ENCODE results near the gene GLIS1.

GLIS1 gene

DNA sequence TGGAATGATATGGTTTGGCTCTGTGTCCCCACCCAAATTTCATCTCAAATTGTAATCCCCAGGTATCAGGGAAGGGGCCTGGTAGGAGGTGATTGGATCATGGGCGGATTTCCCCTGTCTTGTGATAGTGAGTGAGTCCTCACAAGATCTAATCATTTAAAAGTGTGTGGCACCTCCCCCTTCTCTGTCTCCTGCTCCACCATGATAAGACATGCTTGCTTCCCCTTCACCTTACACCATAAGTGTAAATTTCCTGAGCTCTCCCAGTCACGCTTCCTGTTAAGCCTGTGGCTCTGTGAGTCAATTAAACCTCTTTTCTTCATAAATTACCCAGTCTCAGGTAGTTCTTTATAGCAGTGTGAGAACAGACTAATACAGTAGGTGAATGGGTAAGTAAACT lies 170.4 kb downstream of the GLIS1 start:
- POLR2A ChIA-PET, result no interaction called here
- H3K4me3 ChIP-seq (ENCODE audit: low read depth, low read length), result no peak overlapping the region
- TF ChIP-seq, protein P1, sequence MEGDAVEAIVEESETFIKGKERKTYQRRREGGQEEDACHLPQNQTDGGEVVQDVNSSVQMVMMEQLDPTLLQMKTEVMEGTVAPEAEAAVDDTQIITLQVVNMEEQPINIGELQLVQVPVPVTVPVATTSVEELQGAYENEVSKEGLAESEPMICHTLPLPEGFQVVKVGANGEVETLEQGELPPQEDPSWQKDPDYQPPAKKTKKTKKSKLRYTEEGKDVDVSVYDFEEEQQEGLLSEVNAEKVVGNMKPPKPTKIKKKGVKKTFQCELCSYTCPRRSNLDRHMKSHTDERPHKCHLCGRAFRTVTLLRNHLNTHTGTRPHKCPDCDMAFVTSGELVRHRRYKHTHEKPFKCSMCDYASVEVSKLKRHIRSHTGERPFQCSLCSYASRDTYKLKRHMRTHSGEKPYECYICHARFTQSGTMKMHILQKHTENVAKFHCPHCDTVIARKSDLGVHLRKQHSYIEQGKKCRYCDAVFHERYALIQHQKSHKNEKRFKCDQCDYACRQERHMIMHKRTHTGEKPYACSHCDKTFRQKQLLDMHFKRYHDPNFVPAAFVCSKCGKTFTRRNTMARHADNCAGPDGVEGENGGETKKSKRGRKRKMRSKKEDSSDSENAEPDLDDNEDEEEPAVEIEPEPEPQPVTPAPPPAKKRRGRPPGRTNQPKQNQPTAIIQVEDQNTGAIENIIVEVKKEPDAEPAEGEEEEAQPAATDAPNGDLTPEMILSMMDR (IDR thresholded peaks at IDR 0.05; ENCODE audit: insufficient read depth, low read length, missing control alignments), result no peak
- DNase-seq (ENCODE audit: low read depth, low spot score), result no peak
- CTCF ChIA-PET, result interaction anchor here (1.0 kb wide), 1 partner anchor 84 kb away, joined by 3 read pairs; no protein-coding TSS in a partner anchor

DNA sequence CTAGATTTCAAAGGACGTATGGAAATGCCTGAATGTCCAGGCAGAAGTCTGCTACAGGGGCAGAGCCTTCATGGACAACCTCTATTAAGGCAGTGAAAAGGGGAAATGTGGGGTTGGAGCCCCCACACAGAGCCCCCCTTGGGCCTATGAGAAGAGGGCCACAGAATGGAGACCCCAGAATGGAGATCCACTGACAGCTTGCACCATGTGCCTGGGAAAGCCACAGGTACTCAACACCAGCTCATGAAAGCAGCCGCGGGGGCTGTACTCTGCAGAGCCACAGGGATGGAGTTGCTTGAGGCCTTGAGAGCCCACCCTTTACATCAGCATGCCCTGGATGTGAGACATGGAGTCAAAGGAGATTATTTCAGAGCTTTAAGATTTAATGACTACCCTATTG lies 171.1 kb downstream of the GLIS1 start:
- DNase-seq (ENCODE audit: low read depth, low spot score), result no peak
- no peak overlapping the region for H3K4me3 ChIP-seq (ENCODE audit: low read depth, low read length)
- ChIA-PET CTCF (no interaction called here), POLR2A (no interaction called here)
- TF ChIP-seq, protein P1 (IDR thresholded peaks at IDR 0.05; ENCODE audit: insufficient read depth, low read length, missing control alignments), result no peak

DNA sequence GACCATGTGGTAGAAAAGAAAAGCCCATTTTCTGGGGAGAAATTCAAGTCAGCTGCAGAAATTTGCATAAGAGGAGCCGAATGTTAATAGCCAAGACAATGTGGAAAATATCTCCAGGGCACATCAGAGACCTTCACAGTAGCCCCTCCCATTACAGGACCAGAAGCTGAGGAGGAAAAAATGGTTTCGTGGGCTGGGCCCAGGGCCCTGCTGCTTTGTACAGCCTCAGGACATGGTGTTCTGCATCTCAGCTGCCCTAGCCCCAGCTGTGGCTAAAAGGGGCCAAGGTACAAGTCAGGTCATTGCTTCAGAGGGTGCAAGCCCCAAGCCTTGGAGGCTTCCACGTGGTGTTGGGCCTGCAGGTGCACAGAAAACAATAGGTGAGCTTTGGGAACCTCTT lies 171.5 kb downstream of the GLIS1 start:
- DNase-seq (ENCODE audit: low read depth, low spot score), result no peak
- ChIA-PET POLR2A (no interaction called here), CTCF (no interaction called here)
- no peak overlapping the region for H3K4me3 ChIP-seq (ENCODE audit: low read depth, low read length)
- TF ChIP-seq, protein P1 (IDR thresholded peaks at IDR 0.05; ENCODE audit: insufficient read depth, low read length, missing control alignments), result no peak

DNA sequence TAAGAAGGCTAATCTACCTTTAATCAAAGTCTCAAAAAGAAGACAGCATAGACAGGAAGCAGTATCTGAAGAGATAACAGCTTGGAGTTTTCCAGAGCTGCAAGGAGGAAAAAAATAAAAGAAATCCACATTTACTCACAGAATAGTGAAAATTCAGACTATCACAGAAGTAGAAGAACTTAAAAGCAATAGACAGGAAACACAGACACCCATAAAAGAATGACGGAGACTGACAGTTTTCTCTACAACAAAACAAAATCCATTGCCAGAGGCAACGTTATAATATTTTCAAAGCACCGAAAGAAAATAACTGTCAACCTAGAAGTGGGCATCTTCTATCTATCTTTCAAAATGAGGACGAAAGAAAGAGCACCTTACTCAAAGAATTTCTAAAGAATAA lies 175.4 kb downstream of the GLIS1 start:
- ChIA-PET CTCF (interaction anchor here (1.4 kb wide), 1 partner anchor 9 kb away, joined by 5 read pairs; no protein-coding TSS in a partner anchor), POLR2A (no interaction called here)
- no peak for DNase-seq (ENCODE audit: low read depth, low spot score)
- no peak overlapping the region for H3K4me3 ChIP-seq (ENCODE audit: low read depth, low read length)
- TF ChIP-seq, protein P1 (IDR thresholded peaks at IDR 0.05; ENCODE audit: insufficient read depth, low read length, missing control alignments), result no peak

DNA sequence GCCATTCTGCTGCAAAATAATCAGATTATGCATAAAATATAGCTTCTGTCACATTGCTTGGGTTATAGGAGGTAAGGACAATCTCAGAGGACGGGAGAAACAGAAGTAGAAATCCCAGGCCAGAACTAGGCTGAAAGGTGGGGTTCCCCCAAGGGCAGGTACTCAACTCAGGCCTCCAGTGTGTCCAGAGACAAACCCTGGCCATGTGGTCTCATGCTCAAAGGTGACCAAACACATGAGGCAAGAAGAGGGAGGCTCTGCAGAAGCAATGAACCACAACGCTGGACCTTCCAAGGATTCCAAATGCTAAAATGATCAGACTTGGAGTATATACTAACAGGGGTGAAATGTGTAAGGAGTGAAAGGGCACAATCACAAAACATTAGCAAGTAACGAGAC lies 176.0 kb downstream of the GLIS1 start:
- TF ChIP-seq, protein P1 (IDR thresholded peaks at IDR 0.05; ENCODE audit: insufficient read depth, low read length, missing control alignments), result no peak
- POLR2A ChIA-PET, result no interaction called here
- no peak overlapping the region for H3K4me3 ChIP-seq (ENCODE audit: low read depth, low read length)
- no peak for DNase-seq (ENCODE audit: low read depth, low spot score)
- CTCF ChIA-PET, result interaction anchor here (1.4 kb wide), 1 partner anchor 9 kb away, joined by 5 read pairs; no protein-coding TSS in a partner anchor

DNA sequence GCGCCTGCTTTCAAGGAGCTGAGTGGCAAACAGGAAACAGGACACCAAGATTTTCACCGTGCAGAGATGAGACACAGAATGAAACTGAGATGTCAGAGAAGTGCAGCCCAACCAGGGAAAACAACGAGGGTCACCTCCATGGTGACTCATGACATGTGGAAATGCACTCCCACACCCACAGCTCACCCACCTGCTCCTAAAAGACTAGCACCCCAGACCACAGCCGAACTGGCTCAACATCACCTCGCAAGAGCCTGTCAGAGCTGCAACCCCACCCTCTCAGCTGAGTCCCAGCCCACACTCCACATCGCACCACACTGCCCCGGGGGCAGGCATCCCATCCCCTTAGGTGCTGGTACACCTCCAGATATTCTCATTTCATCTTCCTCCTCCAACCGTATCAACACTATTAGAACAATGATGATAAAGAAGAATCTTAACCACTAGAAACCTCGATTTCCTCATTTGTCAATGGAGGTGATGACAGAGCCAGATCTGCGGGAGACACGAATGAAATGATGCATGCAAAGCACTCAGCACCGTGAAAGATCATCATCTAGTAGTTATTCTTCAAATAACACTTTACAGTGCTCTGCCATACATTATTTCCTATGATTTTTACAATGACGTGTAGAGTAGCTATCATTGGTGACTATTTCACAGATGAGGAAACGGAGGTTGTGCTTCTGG lies 176.5 kb downstream of the GLIS1 start:
- DNase-seq (ENCODE audit: low read depth, low spot score), result no peak
- H3K4me3 ChIP-seq (ENCODE audit: low read depth, low read length), result no peak overlapping the region
- CTCF ChIA-PET, result interaction anchor here (0.7 to 2.0 kb wide), 3 partner anchors 9 to 192 kb away, joined by 3 to 4 read pairs (median 3); no protein-coding TSS in a partner anchor
- TF ChIP-seq, protein P1 (IDR thresholded peaks at IDR 0.05; ENCODE audit: insufficient read depth, low read length, missing control alignments), result no peak
- POLR2A ChIA-PET, result no interaction called here
